ENCODE measurements around the gene KANK4. TPM values are rescaled to one million over a fixed set of nuclear protein-coding genes. Genes with fewer than 3 reads are reported as not detected.

Gene KANK4
- polyA plus RNA-seq, 1 donor (not counting 4 experiments of a cell fraction or from before 2014, with no cell fraction given), result 0.92 TPM

- Histone ChIP-seq H3K36me3 (ENCODE audit: control insufficient read depth in 2 of 2, extremely low read depth in 1 of 2, insufficient read depth in 2 of 2, low read length in 2 of 2) (no peaks in the 10 kb centered on the region), H3K27me3 (ENCODE audit: control insufficient read depth, extremely low read depth, insufficient read depth, low read length) (peaks cover 19% of the 10 kb centered on the region), H3K27ac (ENCODE audit: control insufficient read depth, insufficient read depth, low read length) (no peak overlapping the region), H3K4me2 (ENCODE audit: control insufficient read depth, extremely low read depth, insufficient read depth, low read depth, low read length) (no peak overlapping the region), H3K79me2 (ENCODE audit: control insufficient read depth, insufficient read depth, low read length) (no peaks in the 10 kb centered on the region), H3K9me3 (ENCODE audit: control insufficient read depth, low read depth, low read length) (no peaks in the 10 kb centered on the region), H3K9me1 (ENCODE audit: control insufficient read depth, extremely low read depth, insufficient read depth, low read length) (no peaks in the 10 kb centered on the region), H3K4me1 (ENCODE audit: control insufficient read depth, extremely low read depth, insufficient read depth, low read length) (no peaks in the 10 kb centered on the region), H3K9ac (ENCODE audit: control insufficient read depth, extremely low read depth, insufficient read depth, low read length) (no peak overlapping the region), H3K4me3 (ENCODE audit: control insufficient read depth in 2 of 3, extremely low read depth in 1 of 3, insufficient read depth in 2 of 3, low read depth in 1 of 3, low read length in 3 of 3) (no peak overlapping the region), H4K20me1 (ENCODE audit: control insufficient read depth, extremely low read depth, insufficient read depth, low read length) (no peaks in the 10 kb centered on the region), H2AFZ (ENCODE audit: control insufficient read depth, low read length) (no peak overlapping the region)
- no peak for TF ChIP-seq EZH2 (IDR thresholded peaks at IDR 0.05; ENCODE audit: low read length)
- FAIRE-seq (no peak), DNase-seq (ENCODE audit: low read depth, low spot score) (no peak)
- dilution Hi-C loops (cut with MboI; ENCODE audit: extremely low pct_ligation_motif_present, low sequenced_read_pairs), result no loop called here
Observed at GRCh38 chr1:62196086-62196690, 123.0 kb downstream of the KANK4 start.

GRCh38 chr1:62194651-62195544 lies 124.3 kb downstream of the KANK4 start, which contains the start of gene L1TD1:
Gene L1TD1, plus strand, starts transcription at chr1:62194849. Its CDS starts 11,780 bp downstream, at chr1:62206629.
- Histone ChIP-seq H2AFZ (ENCODE audit: control insufficient read depth, low read length) (no peak within 1 kb of the TSS), H3K9ac (ENCODE audit: control insufficient read depth, extremely low read depth, insufficient read depth, low read length) (no peak within 1 kb of the TSS), H3K79me2 (ENCODE audit: control insufficient read depth, insufficient read depth, low read length) (no peaks in the 10 kb centered on the region), H3K4me2 (ENCODE audit: control insufficient read depth, extremely low read depth, insufficient read depth, low read depth, low read length) (peak within 1 kb of the TSS; percentile 27), H3K9me3 (ENCODE audit: control insufficient read depth, low read depth, low read length) (no peaks in the 10 kb centered on the region), H4K20me1 (ENCODE audit: control insufficient read depth, extremely low read depth, insufficient read depth, low read length) (no peaks in the 10 kb centered on the region), H3K27ac (ENCODE audit: control insufficient read depth, insufficient read depth, low read length) (no peak within 1 kb of the TSS), H3K27me3 (ENCODE audit: control insufficient read depth, extremely low read depth, insufficient read depth, low read length) (peaks cover 19% of the 10 kb centered on the region), H3K36me3 (ENCODE audit: control insufficient read depth in 2 of 2, extremely low read depth in 1 of 2, insufficient read depth in 2 of 2, low read length in 2 of 2) (no peaks in the 10 kb centered on the region), H3K4me3 (ENCODE audit: control insufficient read depth in 2 of 3, extremely low read depth in 1 of 3, insufficient read depth in 2 of 3, low read depth in 1 of 3, low read length in 3 of 3) (peak within 1 kb of the TSS in 2 of 3 experiments; percentile 12 to 26), H3K9me1 (ENCODE audit: control insufficient read depth, extremely low read depth, insufficient read depth, low read length) (no peaks in the 10 kb centered on the region), H3K4me1 (ENCODE audit: control insufficient read depth, extremely low read depth, insufficient read depth, low read length) (no peaks in the 10 kb centered on the region)
- DNase-seq (ENCODE audit: low read depth, low spot score) (no peak), FAIRE-seq (no peak)
- TF ChIP-seq CTCF (optimal IDR thresholded peaks at IDR 0.05 in 1 of 3, IDR thresholded peaks at IDR 0.05 in 1 of 3, conservative IDR thresholded peaks at IDR 0.05 in 1 of 3; ENCODE audit: extremely low read depth in 1 of 3, insufficient read depth in 2 of 3, low read length in 3 of 3) (no peak), EZH2 (IDR thresholded peaks at IDR 0.05; ENCODE audit: low read length) (no peak)
- dilution Hi-C loops (cut with MboI; ENCODE audit: extremely low pct_ligation_motif_present, low sequenced_read_pairs), result no loop called here

Measured in keratinocyte (primary cell).